Measurements from ENCODE around the gene ABCF2.

ABCF2 gene

GRCh38 chr7:151195616-151196450 lies 31.2 kb downstream of the ABCF2 start:
- in situ Hi-C loops (cut with MboI; ENCODE audit: low sequenced_read_pairs): no loop called here

GRCh38 chr7:151194188-151194587 lies 32.8 kb downstream of the ABCF2 start:
- in situ Hi-C loops (cut with MboI; ENCODE audit: low sequenced_read_pairs): no loop called here

GRCh38 chr7:151193203-151193978 lies 33.6 kb downstream of the ABCF2 start:
- in situ Hi-C loops (cut with MboI; ENCODE audit: low sequenced_read_pairs): no loop called here

- in situ Hi-C loops (cut with MboI; ENCODE audit: low sequenced_read_pairs): no loop called here
Measured at GRCh38 chr7:151192002-151192539, 34.9 kb downstream of the ABCF2 start.

- in situ Hi-C loops (cut with MboI; ENCODE audit: low sequenced_read_pairs): no loop called here
Measured at GRCh38 chr7:151191544-151191943, 35.5 kb downstream of the ABCF2 start.

- in situ Hi-C loops (cut with MboI; ENCODE audit: low sequenced_read_pairs): no loop called here
Measured at GRCh38 chr7:151189038-151189437, 38.0 kb downstream of the ABCF2 start.

- in situ Hi-C loops (cut with MboI; ENCODE audit: low sequenced_read_pairs): no loop called here
Measured at GRCh38 chr7:151188252-151188542, 38.8 kb downstream of the ABCF2 start.

GRCh38 chr7:151187409-151188251 lies 39.4 kb downstream of the ABCF2 start:
- in situ Hi-C loops (cut with MboI; ENCODE audit: low sequenced_read_pairs): no loop called here

- in situ Hi-C loops (cut with MboI; ENCODE audit: low sequenced_read_pairs): no loop called here
Measured at GRCh38 chr7:151186640-151187408, 40.2 kb downstream of the ABCF2 start, which contains the start of gene ASB10. Gene ASB10, minus strand, starts transcription at chr7:151187250. Its CDS starts 120 bp downstream, at chr7:151187130.

GRCh38 chr7:151185762-151186639 lies 41.0 kb downstream of the ABCF2 start:
- in situ Hi-C loops (cut with MboI; ENCODE audit: low sequenced_read_pairs): no loop called here

- in situ Hi-C loops (cut with MboI; ENCODE audit: low sequenced_read_pairs): no loop called here
Measured at GRCh38 chr7:151181011-151181431, 46.0 kb downstream of the ABCF2 start.

GRCh38 chr7:151179946-151180345 lies 47.1 kb downstream of the ABCF2 start:
- in situ Hi-C loops (cut with MboI; ENCODE audit: low sequenced_read_pairs): no loop called here

- in situ Hi-C loops (cut with MboI; ENCODE audit: low sequenced_read_pairs): no loop called here
Measured at GRCh38 chr7:151179287-151179860, 47.6 kb downstream of the ABCF2 start.

- in situ Hi-C loops (cut with MboI; ENCODE audit: low sequenced_read_pairs): no loop called here
Measured at GRCh38 chr7:151178831-151179230, 48.2 kb downstream of the ABCF2 start.

- in situ Hi-C loops (cut with MboI; ENCODE audit: low sequenced_read_pairs): no loop called here
Measured at GRCh38 chr7:151178236-151178635, 48.8 kb downstream of the ABCF2 start.

GRCh38 chr7:151177310-151177709 lies 49.7 kb downstream of the ABCF2 start:
- in situ Hi-C loops (cut with MboI; ENCODE audit: low sequenced_read_pairs): no loop called here

GRCh38 chr7:151176401-151176800 lies 50.6 kb downstream of the ABCF2 start:
- in situ Hi-C loops (cut with MboI; ENCODE audit: low sequenced_read_pairs): no loop called here

GRCh38 chr7:151175793-151176311 lies 51.2 kb downstream of the ABCF2 start:
- in situ Hi-C loops (cut with MboI; ENCODE audit: low sequenced_read_pairs): no loop called here
